OCI-LY1 (cell line): Measurements from ENCODE around the gene ZNF366.

Experiments used
- H2AFZ ChIP-seq: fragments of 200-600 bp; sonication (generic), shearing (Covaris generic); 2 replicates; pipeline ENCODE4 v1.6.0; 2014; ENCODE audit warnings: antibody characterized with exemption, mild to moderate bottlenecking, low read length
- H3F3A ChIP-seq: fragments of 200-600 bp; sonication (generic), shearing (Covaris generic); 2 replicates; pipeline ENCODE4 v1.6.0; 2014; ENCODE audit warnings: mild to moderate bottlenecking, antibody characterized with exemption, low read length, moderate library complexity; ENCODE audit not compliant: insufficient read depth
- H3K27ac ChIP-seq: fragments of 200-600 bp; sonication (generic); 2 replicates; pipeline ENCODE4 v1.5.1; 2014; ENCODE audit warnings: low read length, mixed run types, mild to moderate bottlenecking, low read depth; ENCODE audit not compliant: poor library complexity, severe bottlenecking
- H3K27me3 ChIP-seq: fragments of 200-600 bp; sonication (generic); 2 replicates; pipeline ENCODE4 v1.6.0; 2014; ENCODE audit warnings: antibody characterized with exemption, mild to moderate bottlenecking, low read length, moderate library complexity; ENCODE audit not compliant: insufficient read depth
- H3K36me3 ChIP-seq: fragments of 200-600 bp; sonication (generic); 2 replicates; pipeline ENCODE4 v1.6.1; 2014; ENCODE audit warnings: mild to moderate bottlenecking, antibody characterized with exemption, low read length, moderate library complexity, mixed read lengths; ENCODE audit not compliant: insufficient read depth
- H3K4me1 ChIP-seq: fragments of 200-600 bp; sonication (generic); 2 replicates; pipeline ENCODE4 v1.5.1; 2014; ENCODE audit warnings: mild to moderate bottlenecking, low read length, moderate library complexity; ENCODE audit not compliant: insufficient read depth, severe bottlenecking
- H3K4me2 ChIP-seq: fragments of 200-600 bp; sonication (generic), shearing (Covaris generic); 2 replicates; pipeline ENCODE4 v1.6.1; 2014; ENCODE audit warnings: low read length
- H3K4me3 ChIP-seq: fragments of 200-600 bp; sonication (generic); 2 replicates; pipeline ENCODE4 v1.5.1; 2014; ENCODE audit warnings: low read length, low read depth, mild to moderate bottlenecking, mixed read lengths; ENCODE audit not compliant: poor library complexity, severe bottlenecking
- H3K79me2 ChIP-seq: fragments of 200-600 bp; shearing (Covaris generic); 2 replicates; pipeline ENCODE4 v1.6.1; 2016; ENCODE audit warnings: mixed run types, low read length, mixed read lengths; ENCODE audit not compliant: insufficient read depth
- H3K9ac ChIP-seq: fragments of 200-600 bp; sonication (generic), shearing (Covaris generic); 2 replicates; pipeline ENCODE4 v1.6.1; 2014; ENCODE audit warnings: mild to moderate bottlenecking, low read length, mixed read lengths
- H3K9me2 ChIP-seq: fragments of 200-600 bp; sonication (generic), shearing (Covaris generic); 2 replicates; pipeline ENCODE4 v1.6.1; 2014; ENCODE audit warnings: low read depth, mild to moderate bottlenecking, low read length, mixed read lengths
- H3K9me3 ChIP-seq: fragments of 200-600 bp; shearing (Covaris generic); 2 replicates; pipeline ENCODE4 v1.6.1; 2014; ENCODE audit warnings: low read length, mixed read lengths
- H4K20me1 ChIP-seq: fragments of 200-600 bp; sonication (generic), shearing (Covaris generic); 2 replicates; pipeline ENCODE4 v1.6.0; 2016; ENCODE audit warnings: mild to moderate bottlenecking, low read length; ENCODE audit not compliant: insufficient read depth
- EZH2 ChIP-seq: fragments of 200-600 bp; sonication (generic), shearing (Covaris generic); IDR thresholded peaks from 2 replicates; pipeline ENCODE4 v1.8.0; 2017; ENCODE audit warnings: borderline replicate concordance, mixed run types, mild to moderate bottlenecking, antibody characterized with exemption, low read length, moderate library complexity, mixed read lengths
- TF ChIP-seq, protein P1 (sequence below): fragments of 200-600 bp; sonication (generic), shearing (Covaris generic); IDR thresholded peaks from 2 replicates; pipeline ENCODE4 v1.5.1; 2017; ENCODE audit warnings: mild to moderate bottlenecking, antibody characterized with exemption, low read length, moderate library complexity, mixed read lengths

ZNF366 gene

DNA sequence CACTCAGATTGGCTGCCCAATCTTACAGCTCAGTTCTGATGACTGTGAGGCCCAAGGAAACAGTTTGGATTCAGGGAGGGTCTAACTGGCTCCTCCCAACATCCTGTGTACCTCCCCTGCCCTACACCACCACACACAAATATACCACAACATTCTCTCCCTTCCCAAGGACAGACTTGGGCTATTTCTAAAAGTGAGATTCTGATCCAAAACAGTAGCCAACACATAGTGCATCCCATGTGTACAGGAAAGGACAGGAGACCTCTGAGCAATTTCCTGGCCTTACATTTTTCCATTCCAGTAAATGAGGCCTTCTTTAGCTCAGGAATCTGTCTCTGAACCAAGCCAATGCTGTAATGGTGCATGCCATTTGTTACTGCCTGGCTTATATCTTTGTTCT lies 20.8 kb downstream of the ZNF366 start:
- Histone ChIP-seq H3K79me2 (no peaks in the 10 kb centered on the region), H3K4me1 (no peaks in the 10 kb centered on the region), H3F3A (no peaks in the 10 kb centered on the region), H3K36me3 (no peaks in the 10 kb centered on the region), H3K4me2 (no peak overlapping the region), H3K4me3 (no peak overlapping the region), H3K27me3 (no peaks in the 10 kb centered on the region), H3K9ac (no peak overlapping the region), H3K27ac (no peak overlapping the region), H3K9me3 (no peaks in the 10 kb centered on the region), H3K9me2 (no peaks in the 10 kb centered on the region), H2AFZ (no peak overlapping the region), H4K20me1 (no peaks in the 10 kb centered on the region)
- TF ChIP-seq EZH2, result no peak

- H3K4me2 ChIP-seq, result no peak overlapping the region
- H3K4me3 ChIP-seq, result no peak overlapping the region
- H3K79me2 ChIP-seq, result no peaks in the 10 kb centered on the region
- no peaks in the 10 kb centered on the region for H3K9me3 ChIP-seq
- no peaks in the 10 kb centered on the region for H3F3A ChIP-seq
- no peak overlapping the region for H2AFZ ChIP-seq
- H3K27me3 ChIP-seq, result no peaks in the 10 kb centered on the region
- no peak overlapping the region for H3K27ac ChIP-seq
- H3K9me2 ChIP-seq, result no peaks in the 10 kb centered on the region
- no peak for TF ChIP-seq EZH2
- TF ChIP-seq, protein P1, sequence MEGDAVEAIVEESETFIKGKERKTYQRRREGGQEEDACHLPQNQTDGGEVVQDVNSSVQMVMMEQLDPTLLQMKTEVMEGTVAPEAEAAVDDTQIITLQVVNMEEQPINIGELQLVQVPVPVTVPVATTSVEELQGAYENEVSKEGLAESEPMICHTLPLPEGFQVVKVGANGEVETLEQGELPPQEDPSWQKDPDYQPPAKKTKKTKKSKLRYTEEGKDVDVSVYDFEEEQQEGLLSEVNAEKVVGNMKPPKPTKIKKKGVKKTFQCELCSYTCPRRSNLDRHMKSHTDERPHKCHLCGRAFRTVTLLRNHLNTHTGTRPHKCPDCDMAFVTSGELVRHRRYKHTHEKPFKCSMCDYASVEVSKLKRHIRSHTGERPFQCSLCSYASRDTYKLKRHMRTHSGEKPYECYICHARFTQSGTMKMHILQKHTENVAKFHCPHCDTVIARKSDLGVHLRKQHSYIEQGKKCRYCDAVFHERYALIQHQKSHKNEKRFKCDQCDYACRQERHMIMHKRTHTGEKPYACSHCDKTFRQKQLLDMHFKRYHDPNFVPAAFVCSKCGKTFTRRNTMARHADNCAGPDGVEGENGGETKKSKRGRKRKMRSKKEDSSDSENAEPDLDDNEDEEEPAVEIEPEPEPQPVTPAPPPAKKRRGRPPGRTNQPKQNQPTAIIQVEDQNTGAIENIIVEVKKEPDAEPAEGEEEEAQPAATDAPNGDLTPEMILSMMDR, result no peak
- H3K4me1 ChIP-seq, result no peaks in the 10 kb centered on the region
- no peaks in the 10 kb centered on the region for H3K36me3 ChIP-seq
- no peaks in the 10 kb centered on the region for H4K20me1 ChIP-seq
- H3K9ac ChIP-seq, result no peak overlapping the region
These were observed 21.7 kb downstream of the ZNF366 start for GRCh38 chr5:72485430-72485974.

GRCh38 chr5:72482046-72482445 lies 25.2 kb downstream of the ZNF366 start:
- H2AFZ ChIP-seq, result no peak overlapping the region
- no peaks in the 10 kb centered on the region for H3K27me3 ChIP-seq
- H3K4me2 ChIP-seq, result no peak overlapping the region
- no peaks in the 10 kb centered on the region for H3K79me2 ChIP-seq
- H3K4me1 ChIP-seq, result no peaks in the 10 kb centered on the region
- TF ChIP-seq EZH2, result no peak
- TF ChIP-seq, protein P1, result no peak
- H3K36me3 ChIP-seq, result no peaks in the 10 kb centered on the region
- no peaks in the 10 kb centered on the region for H4K20me1 ChIP-seq
- no peak overlapping the region for H3K9ac ChIP-seq
- H3K9me2 ChIP-seq, result no peaks in the 10 kb centered on the region
- H3K4me3 ChIP-seq, result no peak overlapping the region
- no peak overlapping the region for H3K27ac ChIP-seq
- H3K9me3 ChIP-seq, result no peaks in the 10 kb centered on the region
- no peaks in the 10 kb centered on the region for H3F3A ChIP-seq

DNA sequence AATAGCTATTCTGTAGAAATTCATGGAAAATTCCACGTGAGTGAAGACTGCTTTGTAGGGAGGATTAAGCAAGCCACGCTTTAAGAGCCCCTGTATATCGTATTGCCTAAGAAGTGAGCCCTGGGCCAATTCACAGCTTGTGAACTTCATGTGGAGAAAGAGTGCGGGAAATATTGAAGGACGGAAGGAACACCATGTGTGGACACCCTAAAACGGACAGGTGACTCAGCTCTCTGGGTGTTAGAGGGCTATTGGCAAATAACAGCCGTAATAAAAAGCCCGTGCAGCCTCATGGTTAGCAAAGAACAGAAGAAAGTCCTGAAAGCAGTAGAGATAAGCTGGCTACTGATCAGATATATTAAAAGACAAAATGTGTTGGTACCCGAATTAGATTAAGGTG lies 26.4 kb downstream of the ZNF366 start:
- Histone ChIP-seq H3K9me2 (no peaks in the 10 kb centered on the region), H3K79me2 (no peaks in the 10 kb centered on the region), H3F3A (no peaks in the 10 kb centered on the region), H3K4me3 (no peak overlapping the region), H3K36me3 (no peaks in the 10 kb centered on the region), H3K4me1 (no peaks in the 10 kb centered on the region), H3K9me3 (no peaks in the 10 kb centered on the region), H3K9ac (no peak overlapping the region), H2AFZ (no peak overlapping the region), H3K4me2 (no peak overlapping the region), H3K27ac (no peak overlapping the region), H3K27me3 (no peaks in the 10 kb centered on the region), H4K20me1 (no peaks in the 10 kb centered on the region)
- no peak for TF ChIP-seq EZH2
- TF ChIP-seq, protein P1, result no peak
